AG04450 (cell line): ENCODE data around the gene SYNE3. TPM values are rescaled to one million over a fixed set of nuclear protein-coding genes. Genes with fewer than 3 reads are reported as not detected.

ENCODE experiments used
- CTCF ChIA-PET: fragments of 300-600, 350-600 bp; formaldehyde crosslinking; extraction: SDS; loops from one replicate; lab custom pipeline; 2022; ENCODE audit warnings: antibody characterized with exemption, inconsistent platforms; lab: Charles Lee
- POLR2A ChIA-PET: fragments of 350-600 bp; formaldehyde crosslinking; extraction: SDS; loops from one replicate; lab custom pipeline; 2021; ENCODE audit warnings: antibody characterized with exemption, inconsistent platforms; lab: Yijun Ruan, JAX
- DNase-seq: peaks from one replicate; pipeline ENCODE4 v3.0.0-alpha.2; 2011; ENCODE audit warnings: low read depth, low spot score
- H3K27ac ChIP-seq: one replicate; pipeline ENCODE4 v1.5.1; 2012; ENCODE audit warnings: low read depth, low read length, control low read depth
- H3K27me3 ChIP-seq: one replicate; pipeline ENCODE4 v1.6.0; 2012; ENCODE audit warnings: low read length; ENCODE audit not compliant: control insufficient read depth, insufficient read depth
- H3K4me3 ChIP-seq: 2 replicates; pipeline ENCODE4 v1.5.1; 2011; ENCODE audit warnings: mild to moderate bottlenecking, low read depth, low read length, control low read depth
- H3K9me3 ChIP-seq: 2 replicates; pipeline ENCODE4 v1.5.1; 2012; ENCODE audit warnings: low read length; ENCODE audit not compliant: control insufficient read depth, insufficient read depth
- CTCF ChIP-seq: IDR thresholded peaks from 2 replicates; pipeline ENCODE4 v1.5.1; 2011; ENCODE audit warnings: low read depth, low read length, control low read depth, inconsistent platforms
- polyA plus RNA-seq: library from polyadenylated mRNA; depleted of rRNA; stranded (reverse); fragments of >200 nt; gene quantifications from 2 replicates; pipeline ENCODE4 v1.2.3, GENCODE V29; 2011

The SYNE3 gene
- polyA plus RNA-seq, 1 experiment = 4.2 TPM

- no peaks in the 10 kb centered on the region; the same call in 1 of the 2 replicates for H3K9me3 ChIP-seq
- TF ChIP-seq CTCF = no peak
- H3K27ac ChIP-seq = no peak overlapping the region
- no peak overlapping the region for H3K4me3 ChIP-seq
- no peaks in the 10 kb centered on the region for H3K27me3 ChIP-seq
- DNase-seq = no peak
- POLR2A ChIA-PET = no interaction called here
- CTCF ChIA-PET = no interaction called here
Measured at GRCh38 chr14:95509495-95509894, 7.0 kb downstream of the SYNE3 start.

- Histone ChIP-seq H3K9me3 (no peaks in the 10 kb centered on the region; the same call in 1 of the 2 replicates), H3K27me3 (no peaks in the 10 kb centered on the region), H3K27ac (no peak overlapping the region), H3K4me3 (no peak overlapping the region)
- POLR2A ChIA-PET = interaction anchor here (0.9 kb wide), 1 partner anchor 25 kb away, joined by 4 read pairs; no protein-coding TSS in a partner anchor
- no peak for DNase-seq
- CTCF ChIA-PET = interaction anchor here (2.2 kb wide), 1 partner anchor 19 kb away, joined by 17 read pairs; no protein-coding TSS in a partner anchor
- no peak for TF ChIP-seq CTCF
Measured at GRCh38 chr14:95508377-95508776, 8.1 kb downstream of the SYNE3 start.

- Histone ChIP-seq H3K27ac (peak overlapping the region; percentile 77), H3K27me3 (no peaks in the 10 kb centered on the region), H3K9me3 (no peaks in the 10 kb centered on the region; the same call in 1 of the 2 replicates), H3K4me3 (no peak overlapping the region)
- ChIA-PET POLR2A (interaction anchor here (0.9 kb wide), 1 partner anchor 25 kb away, joined by 4 read pairs; no protein-coding TSS in a partner anchor), CTCF (interaction anchor here (0.9 to 2.2 kb wide), 2 partner anchors 20 to 22 kb away, joined by 3 to 17 read pairs; no protein-coding TSS in a partner anchor)
- DNase-seq = no peak
- TF ChIP-seq CTCF = no peak
Measured at GRCh38 chr14:95507701-95508103, 8.7 kb downstream of the SYNE3 start.

- Histone ChIP-seq H3K9me3 (no peaks in the 10 kb centered on the region; the same call in 1 of the 2 replicates), H3K27me3 (no peaks in the 10 kb centered on the region), H3K27ac (peak overlapping the region; percentile 77), H3K4me3 (no peak overlapping the region)
- DNase-seq = peak; percentile 81
- TF ChIP-seq CTCF = no peak
- POLR2A ChIA-PET = no interaction called here
- CTCF ChIA-PET = interaction anchor here (0.9 to 2.2 kb wide), 2 partner anchors 20 to 22 kb away, joined by 3 to 17 read pairs; no protein-coding TSS in a partner anchor
Measured at GRCh38 chr14:95507174-95507573, 9.3 kb downstream of the SYNE3 start.

GRCh38 chr14:95505030-95505589 is 11.3 kb downstream of the SYNE3 start:
- POLR2A ChIA-PET = interaction anchor here (0.6 to 1.6 kb wide), 3 partner anchors 22 to 1594 kb away, joined by 3 to 6 read pairs (median 4); no protein-coding TSS in a partner anchor
- Histone ChIP-seq H3K27me3 (no peaks in the 10 kb centered on the region), H3K9me3 (no peaks in the 10 kb centered on the region; the same call in 1 of the 2 replicates), H3K27ac (peak overlapping the region; percentile 73), H3K4me3 (no peak overlapping the region)
- no peak for TF ChIP-seq CTCF
- no peak for DNase-seq
- CTCF ChIA-PET = interaction anchor here (0.5 to 1.6 kb wide), 7 partner anchors 13 to 63 kb away, joined by 3 to 11 read pairs (median 4); no protein-coding TSS in a partner anchor
